Measurements from ENCODE around the gene ZNF384.

ZNF384 gene

DNA sequence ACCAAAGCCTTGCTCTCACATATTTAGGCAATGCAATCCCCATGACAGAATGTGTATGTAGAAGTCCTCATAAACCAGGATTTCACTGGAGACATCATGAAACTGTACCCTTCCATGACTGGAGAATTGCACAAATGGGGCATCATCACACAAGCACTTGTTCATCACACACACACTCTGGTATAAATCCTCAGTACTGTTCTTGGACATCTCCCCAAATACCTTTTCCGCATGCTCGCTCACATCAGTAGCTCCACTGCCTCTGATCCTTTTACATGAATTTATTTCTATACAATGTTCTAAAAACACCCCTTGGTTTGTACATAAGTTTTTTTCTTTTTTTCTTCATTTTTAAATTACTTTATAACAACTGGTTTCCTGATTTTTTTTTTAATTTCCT lies 23.0 kb downstream of the ZNF384 start:
- Histone ChIP-seq H3K9ac (ENCODE audit: low read length) (no peak overlapping the region), H3K4me1 (ENCODE audit: control insufficient read depth, insufficient read depth, low read length) (peaks cover 6% of the 10 kb centered on the region), H3K27ac (ENCODE audit: low read depth, low read length) (no peak overlapping the region), H3K4me3 (ENCODE audit: low read length) (no peak overlapping the region), H3K27me3 (ENCODE audit: control insufficient read depth, insufficient read depth, low read length) (no peaks in the 10 kb centered on the region), H3K36me3 (ENCODE audit: control insufficient read depth, insufficient read depth, low read length) (peaks cover 24% of the 10 kb centered on the region)

DNA sequence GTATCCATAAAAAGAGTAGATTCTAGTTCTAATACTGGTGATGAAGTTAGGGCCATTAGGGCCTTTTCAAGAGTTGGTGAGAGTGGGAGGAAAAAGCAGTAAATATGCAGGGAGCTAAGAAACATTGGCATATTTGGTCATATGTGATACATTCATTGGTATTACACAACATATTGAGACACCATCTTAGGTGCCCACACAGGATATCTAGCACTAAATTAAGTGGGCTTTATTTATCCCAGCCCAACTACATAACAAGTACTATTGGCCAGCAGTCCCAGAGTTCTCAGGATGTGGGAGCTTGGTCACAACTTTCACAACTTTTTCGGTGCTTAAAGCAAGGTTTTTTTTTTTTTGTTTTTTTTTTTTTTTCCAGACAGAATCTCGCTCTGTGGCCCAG lies 24.3 kb downstream of the ZNF384 start:
- H3K4me1 ChIP-seq (ENCODE audit: control insufficient read depth, insufficient read depth, low read length): peaks cover 6% of the 10 kb centered on the region
- no peak overlapping the region for H3K27ac ChIP-seq (ENCODE audit: low read depth, low read length)
- peaks cover 11% of the 10 kb centered on the region for H3K36me3 ChIP-seq (ENCODE audit: control insufficient read depth, insufficient read depth, low read length)
- H3K27me3 ChIP-seq (ENCODE audit: control insufficient read depth, insufficient read depth, low read length): no peaks in the 10 kb centered on the region
- no peak overlapping the region for H3K9ac ChIP-seq (ENCODE audit: low read length)
- H3K4me3 ChIP-seq (ENCODE audit: low read length): no peak overlapping the region

DNA sequence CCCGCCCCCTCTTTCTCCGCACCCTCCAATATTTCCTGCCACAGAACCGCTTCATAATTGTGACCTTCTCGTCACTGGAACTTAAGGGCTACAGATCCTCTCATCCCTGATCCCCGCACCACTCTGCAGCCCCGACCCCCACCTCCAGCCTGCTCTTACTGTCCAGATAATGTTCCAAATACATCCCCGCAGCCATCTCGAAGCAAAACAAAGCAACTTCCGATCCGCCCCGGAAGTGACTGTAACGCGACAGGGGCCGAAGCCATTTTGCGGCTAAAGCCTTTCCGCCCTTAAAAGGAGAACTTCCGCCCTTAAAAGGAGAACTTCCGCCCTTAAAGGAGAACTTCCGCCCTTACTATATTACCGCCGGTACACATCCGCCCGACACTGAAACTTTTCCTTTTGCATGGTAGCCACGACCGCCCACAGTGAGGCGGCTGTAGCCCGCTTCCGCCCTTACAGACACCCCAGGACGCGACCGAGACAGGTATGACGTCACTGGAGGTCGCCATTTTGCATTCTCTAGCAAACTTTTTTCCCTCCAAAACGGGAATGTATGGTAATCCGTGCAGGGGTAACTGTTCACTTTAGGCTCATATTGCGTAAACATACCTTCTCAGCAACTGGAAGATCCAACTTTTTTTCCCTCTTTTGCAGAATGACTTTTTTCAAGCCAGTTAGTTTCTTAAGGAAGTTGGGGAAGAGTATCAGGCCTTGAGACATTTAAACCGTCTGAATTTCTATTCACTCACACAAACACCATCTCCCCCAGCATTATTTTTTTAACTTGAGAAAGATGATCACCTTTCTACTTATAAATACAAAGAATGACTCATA lies 26.1 kb downstream of the ZNF384 start, which contains the start of gene ING4:
Gene ING4, minus strand, starts transcription at position 214 of the 837 bp plus-strand sequence. Its CDS starts 18 bp downstream, at position 196.
- H3K9ac ChIP-seq (ENCODE audit: low read length): peak within 1 kb of the TSS; percentile 59
- H3K27ac ChIP-seq (ENCODE audit: low read depth, low read length): peak within 1 kb of the TSS; percentile 76
- H3K36me3 ChIP-seq (ENCODE audit: control insufficient read depth, insufficient read depth, low read length): no peaks in the 10 kb centered on the region
- H3K4me3 ChIP-seq (ENCODE audit: low read length): peak within 1 kb of the TSS; percentile 86
- H3K27me3 ChIP-seq (ENCODE audit: control insufficient read depth, insufficient read depth, low read length): no peaks in the 10 kb centered on the region
- peaks cover 6% of the 10 kb centered on the region for H3K4me1 ChIP-seq (ENCODE audit: control insufficient read depth, insufficient read depth, low read length)

DNA sequence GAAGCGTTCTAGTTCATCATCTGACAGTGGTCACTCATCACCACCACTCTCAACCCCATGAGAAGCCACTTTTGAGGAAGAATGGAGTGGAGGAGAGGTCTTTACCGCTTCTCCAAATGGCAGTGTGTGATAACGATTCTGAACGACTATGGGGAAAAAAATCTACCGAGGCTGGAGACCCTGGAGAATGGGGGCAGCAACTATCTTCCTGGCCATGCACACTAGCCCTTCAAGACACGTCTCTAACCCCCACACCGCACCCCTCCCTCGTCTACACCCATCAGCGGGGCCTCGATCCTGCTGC lies 26.6 kb downstream of the ZNF384 start:
- H3K4me1 ChIP-seq (ENCODE audit: control insufficient read depth, insufficient read depth, low read length): peaks cover 6% of the 10 kb centered on the region
- H3K27me3 ChIP-seq (ENCODE audit: control insufficient read depth, insufficient read depth, low read length): no peaks in the 10 kb centered on the region
- H3K9ac ChIP-seq (ENCODE audit: low read length): peak overlapping the region; percentile 59
- H3K27ac ChIP-seq (ENCODE audit: low read depth, low read length): peak overlapping the region; percentile 55
- peak overlapping the region; percentile 86 for H3K4me3 ChIP-seq (ENCODE audit: low read length)
- H3K36me3 ChIP-seq (ENCODE audit: control insufficient read depth, insufficient read depth, low read length): no peaks in the 10 kb centered on the region

DNA sequence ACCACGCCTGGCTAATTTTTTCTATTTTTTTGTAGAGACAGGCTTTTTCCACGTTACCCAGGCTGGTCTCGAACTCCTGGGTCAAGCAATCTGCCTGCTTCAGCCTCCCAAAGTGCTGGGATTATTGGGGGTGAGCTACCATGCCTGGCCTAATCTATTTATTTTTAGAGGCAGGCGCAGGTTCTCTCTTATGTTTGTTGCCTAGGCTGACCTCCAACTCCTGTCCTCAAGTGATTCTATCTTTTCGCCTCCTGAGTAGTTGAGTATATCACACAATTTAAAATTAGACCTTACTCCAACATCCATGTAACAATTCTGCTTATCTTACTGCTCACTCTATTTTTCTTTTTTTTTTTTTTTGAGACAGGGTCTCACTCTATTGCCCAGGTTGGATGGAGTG lies 35.2 kb downstream of the ZNF384 start:
- H3K9ac ChIP-seq (ENCODE audit: low read length): no peak overlapping the region
- no peaks in the 10 kb centered on the region for H3K27me3 ChIP-seq (ENCODE audit: control insufficient read depth, insufficient read depth, low read length)
- H3K4me3 ChIP-seq (ENCODE audit: low read length): no peak overlapping the region
- no peak overlapping the region for H3K27ac ChIP-seq (ENCODE audit: low read depth, low read length)
- H3K36me3 ChIP-seq (ENCODE audit: control insufficient read depth, insufficient read depth, low read length): peaks cover 22% of the 10 kb centered on the region
- no peaks in the 10 kb centered on the region for H3K4me1 ChIP-seq (ENCODE audit: control insufficient read depth, insufficient read depth, low read length)

DNA sequence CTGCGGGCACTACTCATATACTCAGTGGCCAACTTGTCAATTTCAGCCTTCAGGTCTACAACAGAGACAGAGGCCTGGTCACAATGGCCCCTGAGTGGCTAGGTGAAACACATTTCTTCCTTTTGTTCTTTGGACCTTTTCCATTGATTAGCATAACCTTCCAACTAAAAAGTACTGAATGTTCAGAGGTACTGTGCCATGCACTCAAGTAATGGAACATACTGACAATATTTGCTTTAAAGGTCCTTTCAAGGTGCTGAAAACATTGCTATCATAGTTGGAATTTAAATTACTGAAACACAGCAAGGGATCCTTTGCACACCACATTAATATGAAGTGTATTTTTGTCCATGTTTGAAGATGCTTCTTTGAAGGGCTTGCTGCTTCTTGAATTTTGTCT lies 35.8 kb downstream of the ZNF384 start:
- Histone ChIP-seq H3K36me3 (ENCODE audit: control insufficient read depth, insufficient read depth, low read length) (peaks cover 22% of the 10 kb centered on the region), H3K27me3 (ENCODE audit: control insufficient read depth, insufficient read depth, low read length) (no peaks in the 10 kb centered on the region), H3K4me3 (ENCODE audit: low read length) (no peak overlapping the region), H3K27ac (ENCODE audit: low read depth, low read length) (no peak overlapping the region), H3K9ac (ENCODE audit: low read length) (no peak overlapping the region), H3K4me1 (ENCODE audit: control insufficient read depth, insufficient read depth, low read length) (no peaks in the 10 kb centered on the region)

DNA sequence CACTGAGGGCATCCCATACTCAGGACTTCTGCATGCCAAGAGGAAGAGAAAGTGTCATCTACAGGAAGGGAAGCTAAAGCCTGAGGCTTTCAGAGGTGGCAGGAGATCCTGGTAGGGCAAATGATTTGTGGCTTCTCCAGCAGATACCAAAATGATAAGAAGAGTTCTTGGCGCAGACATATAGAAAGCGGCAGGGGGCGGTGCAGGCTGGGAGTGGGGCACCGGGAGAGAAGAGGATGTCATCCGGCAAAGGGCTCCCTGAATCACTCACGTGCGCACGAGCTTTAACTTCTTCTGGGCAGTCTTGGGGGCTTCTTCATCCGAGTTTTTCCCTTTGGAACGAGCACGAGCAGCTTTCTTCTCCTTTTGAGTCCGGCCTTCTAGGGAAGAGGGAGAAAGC lies 36.8 kb downstream of the ZNF384 start:
- Histone ChIP-seq H3K27me3 (ENCODE audit: control insufficient read depth, insufficient read depth, low read length) (no peaks in the 10 kb centered on the region), H3K4me3 (ENCODE audit: low read length) (no peak overlapping the region), H3K27ac (ENCODE audit: low read depth, low read length) (no peak overlapping the region), H3K36me3 (ENCODE audit: control insufficient read depth, insufficient read depth, low read length) (peaks cover 22% of the 10 kb centered on the region), H3K9ac (ENCODE audit: low read length) (no peak overlapping the region), H3K4me1 (ENCODE audit: control insufficient read depth, insufficient read depth, low read length) (no peaks in the 10 kb centered on the region)

DNA sequence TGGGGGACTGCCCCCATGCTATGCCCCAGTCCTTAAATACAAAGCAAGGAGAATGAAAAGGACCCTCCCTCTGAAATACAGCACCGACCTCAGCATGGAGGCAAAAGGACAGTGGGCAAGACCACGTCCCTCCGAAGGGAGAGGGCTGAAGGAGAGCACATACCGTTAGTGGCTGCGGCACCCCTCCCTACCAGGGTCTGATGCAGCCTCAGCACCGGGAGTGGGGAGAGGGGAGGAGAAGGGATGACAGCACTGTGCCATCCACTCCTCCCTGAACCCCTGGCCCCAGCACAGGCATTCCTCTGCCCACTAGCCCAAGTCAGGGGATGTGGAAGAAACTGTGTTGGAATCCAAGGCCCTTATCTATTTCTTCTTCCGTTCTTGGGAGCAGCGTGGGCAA lies 38.3 kb downstream of the ZNF384 start:
- peaks cover 22% of the 10 kb centered on the region for H3K36me3 ChIP-seq (ENCODE audit: control insufficient read depth, insufficient read depth, low read length)

DNA sequence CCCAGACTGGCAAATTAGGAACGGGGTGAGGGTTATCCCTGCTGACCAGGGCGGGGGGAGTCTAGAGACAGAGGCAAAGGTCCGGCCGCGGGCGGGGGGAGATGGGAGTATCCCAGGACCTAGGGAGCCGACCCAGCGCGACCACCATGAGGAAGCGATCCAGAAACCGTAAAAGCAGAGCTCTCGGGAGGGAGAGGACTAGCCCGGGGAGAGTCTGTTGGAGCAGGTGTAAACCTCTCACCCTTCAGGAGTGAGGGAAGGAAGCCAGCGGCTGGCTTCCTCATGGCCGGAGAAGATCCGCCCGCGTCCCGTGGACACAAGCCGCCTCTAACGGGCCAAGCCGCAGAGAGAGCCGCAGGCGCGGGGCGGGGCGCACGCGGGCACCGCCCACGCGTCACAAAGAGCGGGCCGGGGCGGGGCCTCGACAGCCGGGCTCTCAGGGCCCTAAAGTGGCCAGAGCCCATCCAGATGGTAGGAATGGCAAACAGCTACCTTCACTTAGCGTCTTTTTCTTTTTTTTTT lies 42.0 kb downstream of the ZNF384 start, which contains the start of gene ACRBP:
Gene ACRBP, minus strand, starts transcription at position 350 of the 522 bp plus-strand sequence. Its CDS starts 66 bp downstream, at position 284.
- no peak within 1 kb of the TSS for H3K9ac ChIP-seq (ENCODE audit: low read length)
- H3K36me3 ChIP-seq (ENCODE audit: control insufficient read depth, insufficient read depth, low read length): peaks cover 13% of the 10 kb centered on the region
- no peaks in the 10 kb centered on the region for H3K27me3 ChIP-seq (ENCODE audit: control insufficient read depth, insufficient read depth, low read length)
- no peak within 1 kb of the TSS for H3K27ac ChIP-seq (ENCODE audit: low read depth, low read length)
- peak within 1 kb of the TSS; percentile 66 for H3K4me3 ChIP-seq (ENCODE audit: low read length)
- no peaks in the 10 kb centered on the region for H3K4me1 ChIP-seq (ENCODE audit: control insufficient read depth, insufficient read depth, low read length)

More for the DNA sequence above, 38.3 kb downstream of the ZNF384 start:
- Histone ChIP-seq H3K9ac (ENCODE audit: low read length) (no peak overlapping the region), H3K27me3 (ENCODE audit: control insufficient read depth, insufficient read depth, low read length) (no peaks in the 10 kb centered on the region), H3K4me3 (ENCODE audit: low read length) (no peak overlapping the region), H3K4me1 (ENCODE audit: control insufficient read depth, insufficient read depth, low read length) (no peaks in the 10 kb centered on the region), H3K27ac (ENCODE audit: low read depth, low read length) (no peak overlapping the region)

DNA sequence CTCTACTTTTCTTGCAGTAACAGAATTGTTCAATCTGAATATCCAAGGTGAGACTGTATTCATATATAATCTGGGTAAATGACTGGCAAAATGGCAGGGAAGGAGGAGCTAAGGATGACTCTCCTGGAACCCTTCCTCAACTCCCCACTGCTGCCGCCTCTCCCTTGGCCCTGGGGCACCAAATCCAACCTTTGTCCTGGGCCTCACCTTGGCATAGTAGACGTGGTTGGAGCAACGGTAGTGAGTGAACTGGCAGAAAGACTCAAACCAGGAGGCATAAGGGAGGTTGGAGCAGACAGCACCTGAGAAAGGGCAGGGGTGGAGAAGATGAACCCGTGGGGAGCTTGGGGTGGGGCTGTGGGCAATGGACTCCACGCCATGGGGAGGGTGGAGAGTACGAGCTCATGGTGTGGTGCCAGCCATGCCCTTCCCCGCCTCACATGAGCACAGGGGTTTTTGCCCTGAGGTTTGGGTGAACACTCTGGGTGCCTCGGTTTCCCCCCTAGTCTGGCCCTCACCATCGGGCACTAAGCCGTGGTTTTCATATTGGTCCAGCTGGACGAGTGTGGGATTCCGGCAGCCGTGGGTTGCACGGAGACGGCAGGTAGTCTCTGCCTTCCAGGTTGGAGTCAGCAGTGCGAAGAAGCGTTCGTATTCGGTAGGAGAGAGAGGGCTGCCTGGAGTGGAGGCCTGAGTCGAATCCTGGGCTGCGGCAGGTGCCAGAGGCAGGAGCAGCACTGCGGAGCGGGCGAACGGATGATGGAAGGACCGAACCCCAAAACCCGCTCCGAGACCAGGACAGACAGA lies 42.7 kb downstream of the ZNF384 start:
- no peak overlapping the region for H3K27ac ChIP-seq (ENCODE audit: low read depth, low read length)
- peak overlapping the region; percentile 66 for H3K4me3 ChIP-seq (ENCODE audit: low read length)
- no peaks in the 10 kb centered on the region for H3K4me1 ChIP-seq (ENCODE audit: control insufficient read depth, insufficient read depth, low read length)
- H3K27me3 ChIP-seq (ENCODE audit: control insufficient read depth, insufficient read depth, low read length): no peaks in the 10 kb centered on the region
- no peak overlapping the region for H3K9ac ChIP-seq (ENCODE audit: low read length)
- H3K36me3 ChIP-seq (ENCODE audit: control insufficient read depth, insufficient read depth, low read length): peaks cover 10% of the 10 kb centered on the region

DNA sequence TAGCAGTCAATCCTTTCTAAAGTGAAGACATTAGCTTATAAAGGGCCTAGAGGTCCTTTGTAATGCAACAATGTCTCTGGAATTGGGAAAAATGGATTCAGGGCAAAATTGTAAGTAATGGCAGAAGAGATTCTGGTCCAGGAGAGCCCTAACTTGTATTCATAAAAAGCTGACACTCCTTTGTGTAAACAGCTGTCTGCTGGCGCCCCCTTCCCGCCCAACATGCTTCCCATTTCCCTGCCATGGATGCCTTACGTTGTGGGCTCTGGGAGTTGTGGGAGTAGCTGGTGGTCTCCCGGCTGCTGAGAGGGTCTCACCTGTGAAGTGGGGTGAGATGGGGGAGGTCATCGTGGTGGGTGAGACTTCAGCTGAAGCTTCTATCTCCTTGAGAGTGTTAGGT lies 44.3 kb downstream of the ZNF384 start:
- no peak overlapping the region for H3K9ac ChIP-seq (ENCODE audit: low read length)
- no peak overlapping the region for H3K27ac ChIP-seq (ENCODE audit: low read depth, low read length)
- H3K4me1 ChIP-seq (ENCODE audit: control insufficient read depth, insufficient read depth, low read length): no peaks in the 10 kb centered on the region
- no peak overlapping the region for H3K4me3 ChIP-seq (ENCODE audit: low read length)
- H3K36me3 ChIP-seq (ENCODE audit: control insufficient read depth, insufficient read depth, low read length): no peaks in the 10 kb centered on the region
- H3K27me3 ChIP-seq (ENCODE audit: control insufficient read depth, insufficient read depth, low read length): no peaks in the 10 kb centered on the region

DNA sequence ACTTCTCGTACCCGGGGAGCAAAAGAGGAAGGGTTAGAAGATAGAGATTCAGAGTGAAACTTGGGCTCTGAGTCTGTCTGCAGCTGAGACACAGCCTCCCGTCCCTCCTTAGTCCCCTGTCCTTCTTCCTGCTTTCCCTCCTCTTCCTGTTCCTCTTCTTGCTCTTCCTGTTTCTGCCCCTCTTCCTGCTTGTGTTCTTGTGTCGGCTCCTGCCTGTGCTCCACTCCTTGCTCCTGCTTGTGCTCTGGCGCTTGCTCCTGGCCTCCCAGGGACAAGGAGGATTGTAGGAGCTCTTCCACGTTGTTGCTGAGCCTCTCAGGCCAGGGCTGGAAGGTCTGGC lies 44.9 kb downstream of the ZNF384 start:
- no peak overlapping the region for H3K9ac ChIP-seq (ENCODE audit: low read length)
- no peaks in the 10 kb centered on the region for H3K36me3 ChIP-seq (ENCODE audit: control insufficient read depth, insufficient read depth, low read length)
- H3K27me3 ChIP-seq (ENCODE audit: control insufficient read depth, insufficient read depth, low read length): no peaks in the 10 kb centered on the region
- H3K4me1 ChIP-seq (ENCODE audit: control insufficient read depth, insufficient read depth, low read length): no peaks in the 10 kb centered on the region
- H3K4me3 ChIP-seq (ENCODE audit: low read length): no peak overlapping the region
- no peak overlapping the region for H3K27ac ChIP-seq (ENCODE audit: low read depth, low read length)

Data from rectal smooth muscle tissue (tissue), 1 donor.